OCI-LY7 (cell line): ENCODE results near the gene NRCAM. TPM values are rescaled to one million over a fixed set of nuclear protein-coding genes. Genes with fewer than 3 reads are reported as not detected.

Source experiments
- BruUV-seq: library from RNA; stranded (reverse); fragments of 400-500 nt; replicated peaks from 2 replicates; lab custom pipeline; 2021; lab: Mats Ljungman, UMichigan
- CTCF ChIA-PET: fragments of 300-600 bp; sonication (Branson Sonifier 250); formaldehyde crosslinking; loops from one replicate; lab custom pipeline; 2022; ENCODE audit warnings: antibody characterized with exemption; ENCODE audit not compliant: unreplicated experiment; lab: Charles Lee
- POLR2A ChIA-PET: fragments of 300-600 bp; sonication (Branson Sonifier 250); formaldehyde crosslinking; loops from one replicate; lab custom pipeline; 2022; ENCODE audit warnings: antibody characterized with exemption; lab: Charles Lee
- DNase-seq: peaks from one replicate; pipeline ENCODE4 v3.0.0-alpha.2; 2015; ENCODE audit warnings: low spot score
- H2AFZ ChIP-seq: fragments of 200-600 bp; sonication (generic), shearing (Covaris generic); 2 replicates; pipeline ENCODE4 v1.6.1; 2014; ENCODE audit warnings: mild to moderate bottlenecking, antibody characterized with exemption, low read length, moderate library complexity
- H3K27ac ChIP-seq: fragments of 200-600 bp; sonication (generic); 2 replicates; pipeline ENCODE4 v1.5.1; 2014; ENCODE audit warnings: mixed run types, low read depth, mild to moderate bottlenecking, moderate library complexity, low read length, inconsistent platforms; ENCODE audit not compliant: poor library complexity, severe bottlenecking
- H3K36me3 ChIP-seq: fragments of 200-600 bp; sonication (generic); 2 replicates; pipeline ENCODE4 v1.6.1; 2014; ENCODE audit warnings: mild to moderate bottlenecking, antibody characterized with exemption, low read length, moderate library complexity, mixed read lengths; ENCODE audit not compliant: insufficient read depth
- H3K4me1 ChIP-seq: fragments of 200-600 bp; sonication (generic); 2 replicates; pipeline ENCODE4 v1.5.1; 2014; ENCODE audit warnings: mild to moderate bottlenecking, low read length; ENCODE audit not compliant: insufficient read depth, poor library complexity, severe bottlenecking
- H3K4me2 ChIP-seq: fragments of 200-600 bp; sonication (generic); 2 replicates; pipeline ENCODE4 v1.6.1; 2014; ENCODE audit warnings: mild to moderate bottlenecking, low read length
- H3K4me3 ChIP-seq: fragments of 200-600 bp; sonication (generic); 2 replicates; pipeline ENCODE4 v1.5.1; 2014; ENCODE audit warnings: mild to moderate bottlenecking, low read depth, low read length; ENCODE audit not compliant: poor library complexity, severe bottlenecking
- H3K79me2 ChIP-seq: fragments of 200-600 bp; sonication (generic); 2 replicates; pipeline ENCODE4 v1.6.1; 2016; ENCODE audit warnings: low read depth, mild to moderate bottlenecking, low read length, moderate library complexity, mixed read lengths; ENCODE audit not compliant: insufficient read depth
- H3K9me2 ChIP-seq: fragments of 200-600 bp; sonication (generic); 2 replicates; pipeline ENCODE4 v1.6.1; 2016; ENCODE audit warnings: mild to moderate bottlenecking, low read length, mixed read lengths; ENCODE audit not compliant: insufficient read depth
- H3K9me3 ChIP-seq: fragments of 200-600 bp; sonication (generic); 2 replicates; pipeline ENCODE4 v1.6.1; 2014; ENCODE audit warnings: mild to moderate bottlenecking, mixed run types, low read length, mixed read lengths
- H4K20me1 ChIP-seq: fragments of 200-600 bp; sonication (generic); 2 replicates; pipeline ENCODE4 v1.6.1; 2014; ENCODE audit warnings: mild to moderate bottlenecking, antibody characterized with exemption, low read length, moderate library complexity, mixed read lengths; ENCODE audit not compliant: insufficient read depth
- CTCF ChIP-seq: fragments of 200-600 bp; sonication (generic); conservative IDR thresholded peaks from 2 replicates; pipeline ENCODE4 v1.5.1; 2014; ENCODE audit warnings: mild to moderate bottlenecking, antibody characterized with exemption, low read length, moderate library complexity, mixed read lengths
- EZH2phosphoT487 ChIP-seq: fragments of 200-600 bp; sonication (generic); IDR thresholded peaks from 2 replicates; pipeline ENCODE4 v1.6.1; 2018; ENCODE audit warnings: low read depth, borderline replicate concordance, mild to moderate bottlenecking, mixed run types, antibody characterized with exemption, low read length, moderate library complexity, mixed read lengths
- intact Hi-C: fragments of 100-400 bp; cut with micrococcal nuclease; formaldehyde crosslinking; loops from one replicate; pipeline ENCODE4 v1.10.0; 2022; ENCODE audit not compliant: unreplicated experiment
- total RNA-seq, 2 experiments: library from RNA; depleted of rRNA in 1 of 2; stranded (reverse); fragments of >200 nt in 1 of 2; shearing (Covaris generic) in 1 of 2; gene quantifications; 2 replicates each; pipeline ENCODE4 v1.2.3, GENCODE V29; 2014 to 2022

Gene NRCAM
- total RNA-seq, 2 experiments from 2014 or later: not detected

GRCh38 chr7:108124820-108125219 is 331.4 kb downstream of the NRCAM start:
- H3K36me3 ChIP-seq: no peaks in the 10 kb centered on the region
- no peak overlapping the region for H3K27ac ChIP-seq
- no TSS peak for BruUV-seq
- H3K4me2 ChIP-seq: no peak overlapping the region
- no peak for DNase-seq
- no peaks in the 10 kb centered on the region for H3K79me2 ChIP-seq
- no peak overlapping the region for H2AFZ ChIP-seq
- POLR2A ChIA-PET: no interaction called here
- no peak overlapping the region for H3K4me3 ChIP-seq
- no peaks in the 10 kb centered on the region for H3K9me3 ChIP-seq
- no peaks in the 10 kb centered on the region for H4K20me1 ChIP-seq
- TF ChIP-seq EZH2phosphoT487: no peak
- TF ChIP-seq CTCF: no peak
- no peaks in the 10 kb centered on the region for H3K9me2 ChIP-seq
- CTCF ChIA-PET: no interaction called here
- intact Hi-C loops: no loop called here
- H3K4me1 ChIP-seq: no peaks in the 10 kb centered on the region

GRCh38 chr7:108122181-108122580 is 334.1 kb downstream of the NRCAM start:
- H3K9me2 ChIP-seq: no peaks in the 10 kb centered on the region
- ChIA-PET CTCF (no interaction called here), POLR2A (interaction anchor here (0.7 kb wide), 1 partner anchor 463 kb away, joined by 5 read pairs; no protein-coding TSS in a partner anchor)
- intact Hi-C loops: no loop called here
- DNase-seq: no peak
- H3K27ac ChIP-seq: no peak overlapping the region
- H3K4me1 ChIP-seq: no peaks in the 10 kb centered on the region
- no peak overlapping the region for H3K4me2 ChIP-seq
- no peak for TF ChIP-seq CTCF
- TF ChIP-seq EZH2phosphoT487: no peak
- H4K20me1 ChIP-seq: no peaks in the 10 kb centered on the region
- BruUV-seq: no TSS peak
- H3K36me3 ChIP-seq: no peaks in the 10 kb centered on the region
- no peaks in the 10 kb centered on the region for H3K9me3 ChIP-seq
- no peak overlapping the region for H3K4me3 ChIP-seq
- no peak overlapping the region for H2AFZ ChIP-seq
- H3K79me2 ChIP-seq: no peaks in the 10 kb centered on the region

- Histone ChIP-seq H3K4me2 (no peak overlapping the region), H3K79me2 (no peaks in the 10 kb centered on the region), H3K9me2 (no peaks in the 10 kb centered on the region), H2AFZ (no peak overlapping the region), H4K20me1 (no peaks in the 10 kb centered on the region), H3K4me1 (no peaks in the 10 kb centered on the region), H3K9me3 (no peaks in the 10 kb centered on the region), H3K36me3 (no peaks in the 10 kb centered on the region), H3K4me3 (no peak overlapping the region), H3K27ac (no peak overlapping the region)
- BruUV-seq: no TSS peak
- TF ChIP-seq CTCF (no peak), EZH2phosphoT487 (no peak)
- ChIA-PET CTCF (no interaction called here), POLR2A (interaction anchor here (0.6 to 1.6 kb wide), 2 partner anchors 10 to 360 kb away, joined by 3 to 4 read pairs; no protein-coding TSS in a partner anchor)
- intact Hi-C loops: no loop called here
- DNase-seq: no peak
These were observed 335.3 kb downstream of the NRCAM start for GRCh38 chr7:108120933-108121332.
